Midbrain (tissue), 1 donor: ENCODE results near the gene ZNF554.

ENCODE experiments used
- DNase-seq: peaks from one replicate; lab custom pipeline; 2025; lab: John Stamatoyannopoulos, UW

ZNF554 gene

GRCh38 chr19:2827840-2828489 lies 8.3 kb downstream of the ZNF554 start:
- no peak for DNase-seq

- DNase-seq, result no peak
Observed at GRCh38 chr19:2834294-2834871, 14.7 kb downstream of the ZNF554 start.

- no peak for DNase-seq
Observed at GRCh38 chr19:2837430-2837829, 17.8 kb downstream of the ZNF554 start.

GRCh38 chr19:2840794-2841791 lies 21.4 kb downstream of the ZNF554 start, which contains the start of gene ZNF555:
TSS of gene ZNF555 (plus strand) at chr19:2841475. CDS start at chr19:2841573, 98 bp downstream.
- DNase-seq, result peak; percentile 100

- no peak for DNase-seq
Observed at GRCh38 chr19:2841855-2842574, 22.3 kb downstream of the ZNF554 start.

- no peak for DNase-seq
Observed at GRCh38 chr19:2845107-2845506, 25.4 kb downstream of the ZNF554 start.

GRCh38 chr19:2846180-2846894 lies 26.7 kb downstream of the ZNF554 start:
- no peak for DNase-seq

- DNase-seq, result no peak
Observed at GRCh38 chr19:2847507-2847906, 27.8 kb downstream of the ZNF554 start.

- DNase-seq, result no peak
Observed at GRCh38 chr19:2848616-2849015, 28.9 kb downstream of the ZNF554 start.

GRCh38 chr19:2850256-2850925 lies 30.7 kb downstream of the ZNF554 start:
- DNase-seq, result no peak

GRCh38 chr19:2852598-2852997 lies 32.9 kb downstream of the ZNF554 start:
- DNase-seq, result no peak

GRCh38 chr19:2853015-2853606 lies 33.4 kb downstream of the ZNF554 start:
- no peak for DNase-seq

GRCh38 chr19:2854849-2855248 lies 35.2 kb downstream of the ZNF554 start:
- no peak for DNase-seq

GRCh38 chr19:2856457-2857050 lies 36.9 kb downstream of the ZNF554 start:
- DNase-seq, result no peak

GRCh38 chr19:2858864-2859263 lies 39.2 kb downstream of the ZNF554 start:
- no peak for DNase-seq

- no peak for DNase-seq
Observed at GRCh38 chr19:2863816-2864215, 44.1 kb downstream of the ZNF554 start.

GRCh38 chr19:2865334-2866100 lies 45.8 kb downstream of the ZNF554 start:
- no peak for DNase-seq

GRCh38 chr19:2866495-2867024 lies 46.9 kb downstream of the ZNF554 start:
- DNase-seq, result no peak
